ENCODE measurements around the gene SLC6A4.
"Not testable (repeated sequence)": the region's sequence is repeated elsewhere in the genome, so short reads cannot be mapped to it uniquely, and the experiment has no call there.

Gene SLC6A4

DNA sequence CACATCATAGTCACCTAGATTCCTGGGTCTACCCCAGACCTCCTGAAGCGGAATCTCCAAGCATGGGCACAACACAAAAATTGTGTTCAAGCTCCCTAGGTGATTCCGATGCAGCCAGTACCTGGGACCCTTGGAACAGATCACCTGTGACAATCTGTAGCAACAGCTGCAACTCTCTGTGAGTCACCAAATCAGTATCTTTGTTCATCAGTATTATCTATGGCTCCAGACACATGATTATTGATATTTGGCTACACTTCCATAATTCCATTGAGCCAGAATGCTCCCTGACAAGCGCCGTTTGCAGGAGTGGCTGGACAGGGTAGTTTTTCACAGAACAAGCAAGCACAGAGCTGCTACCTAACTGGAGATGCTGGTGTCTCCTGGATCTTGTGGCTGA is 16.2 kb downstream of the SLC6A4 start:
- DNase-seq (ENCODE audit: low read depth), result no peak

DNA sequence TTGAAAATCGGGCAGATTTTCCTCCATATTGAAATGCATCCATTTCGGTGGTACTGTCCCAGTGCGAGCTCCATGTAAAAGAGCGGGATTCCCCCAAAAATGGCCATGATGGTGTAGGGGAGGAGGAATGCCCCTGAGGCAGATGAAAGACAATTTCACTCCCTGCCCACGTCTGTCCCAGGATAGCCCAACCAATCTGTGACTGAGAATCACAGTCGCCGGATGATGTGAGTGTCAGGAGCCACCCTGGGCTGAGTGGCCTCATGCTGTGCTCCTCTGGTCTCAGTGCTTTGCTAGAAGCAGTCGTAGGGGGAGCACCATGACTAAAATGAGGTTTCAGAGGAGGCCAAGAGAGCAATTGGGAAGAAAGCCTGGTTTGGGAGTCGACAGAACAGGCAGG is 16.7 kb downstream of the SLC6A4 start:
- no peak for DNase-seq (ENCODE audit: low read depth)

DNA sequence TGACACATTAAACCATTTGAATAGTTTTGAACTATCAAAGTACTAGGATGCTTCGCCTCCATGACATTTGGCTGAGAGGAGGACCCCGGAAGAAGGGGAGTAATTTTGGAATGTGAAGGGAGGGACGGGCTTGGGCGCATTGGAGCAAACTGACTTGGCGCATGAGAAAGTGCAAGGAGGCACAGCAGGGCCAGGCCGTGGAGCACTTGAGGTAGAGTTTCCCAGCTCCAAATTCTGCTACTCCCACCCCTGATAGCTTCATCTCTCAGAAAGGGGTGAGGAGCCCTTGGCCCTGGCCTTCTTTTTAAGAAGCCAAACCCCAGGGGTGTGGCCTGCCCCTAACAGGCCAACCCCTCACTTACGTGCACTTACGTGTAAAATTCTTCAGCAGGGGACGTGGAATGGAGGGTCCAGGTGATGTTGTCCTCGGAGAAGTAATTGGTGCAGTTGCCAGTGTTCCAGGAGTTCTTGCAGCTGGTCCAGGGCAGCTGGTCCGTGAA is 17.7 kb downstream of the SLC6A4 start:
- no peak for DNase-seq (ENCODE audit: low read depth)

DNA sequence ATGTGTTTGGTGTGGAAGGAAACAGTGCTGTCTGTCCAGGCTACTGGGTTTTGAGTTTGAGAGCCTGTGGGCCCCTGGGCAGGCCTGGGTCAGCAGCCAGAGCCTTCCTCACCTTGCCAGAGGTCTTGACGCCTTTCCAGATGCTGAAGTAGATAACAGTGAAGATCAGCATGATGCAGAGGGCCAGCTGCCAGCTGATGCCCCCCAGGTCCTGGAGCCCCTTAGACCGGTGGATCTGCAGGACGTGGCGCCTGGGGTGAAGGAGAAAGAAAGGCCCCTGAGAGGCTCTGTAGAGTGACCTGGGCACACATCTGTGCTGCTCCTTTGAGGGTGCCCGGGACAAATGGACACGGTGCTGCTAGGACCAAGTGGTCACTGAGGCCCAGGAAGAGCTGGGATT is 18.4 kb downstream of the SLC6A4 start:
- DNase-seq (ENCODE audit: low read depth), result no peak

DNA sequence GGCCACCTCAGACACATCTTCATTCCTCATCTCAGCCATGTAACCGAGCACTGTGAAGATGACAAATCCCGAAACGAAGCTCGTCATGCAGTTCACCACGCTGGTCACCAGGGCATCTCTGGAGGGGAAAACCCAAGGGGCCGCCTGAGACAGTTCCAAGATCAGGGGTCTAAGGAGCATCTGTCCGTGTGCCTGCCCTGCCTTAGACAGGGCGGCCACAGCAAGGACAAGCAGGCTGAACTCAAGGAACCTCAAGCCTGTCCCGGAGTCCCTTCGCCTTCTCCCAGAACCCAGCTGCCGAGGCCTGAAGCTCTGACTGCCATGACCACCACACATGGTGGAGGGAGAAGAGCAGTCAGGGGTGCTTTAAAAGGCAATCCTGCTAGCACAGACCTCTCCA is 22.7 kb downstream of the SLC6A4 start:
- no peak for DNase-seq (ENCODE audit: low read depth)

DNA sequence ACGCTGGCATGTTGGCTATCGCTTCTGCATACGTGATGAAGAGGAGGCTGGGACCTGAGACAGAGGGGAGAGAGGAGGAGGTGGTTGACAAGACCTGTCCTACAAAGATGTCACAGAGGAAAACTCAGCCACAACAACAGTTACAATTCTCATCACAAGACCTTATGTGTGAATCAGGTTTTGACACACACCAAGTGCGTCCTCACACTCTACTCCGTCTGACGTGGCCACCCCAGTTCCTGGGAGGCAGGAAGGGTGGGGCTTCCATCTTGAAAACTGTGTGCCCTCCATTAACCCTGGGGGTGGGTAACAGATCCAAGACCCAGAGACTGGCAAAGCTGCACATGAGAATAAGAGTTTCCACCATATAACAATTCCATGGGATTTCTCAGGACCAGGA is 24.1 kb downstream of the SLC6A4 start:
- no peak for DNase-seq (ENCODE audit: low read depth)

DNA sequence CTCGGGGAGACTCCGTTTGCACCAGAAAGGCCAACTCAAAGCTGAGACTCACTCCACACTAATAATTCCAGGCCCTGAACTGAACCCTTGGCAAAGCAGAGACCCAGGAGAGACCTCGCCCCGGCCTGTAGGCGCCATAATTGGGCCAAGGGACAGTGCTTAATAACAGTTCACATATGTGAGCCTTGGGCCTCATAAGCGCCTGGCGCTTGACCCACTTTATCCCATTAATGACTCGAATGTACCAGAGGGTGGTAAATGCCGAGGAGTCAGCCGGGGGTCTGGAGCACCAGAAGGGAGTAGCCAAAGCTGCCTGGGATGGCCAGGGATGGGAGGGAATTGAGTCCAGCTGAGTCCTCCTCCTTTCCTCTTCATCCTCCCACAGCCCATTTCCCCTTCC is 24.6 kb downstream of the SLC6A4 start:
- DNase-seq (ENCODE audit: low read depth), result no peak

DNA sequence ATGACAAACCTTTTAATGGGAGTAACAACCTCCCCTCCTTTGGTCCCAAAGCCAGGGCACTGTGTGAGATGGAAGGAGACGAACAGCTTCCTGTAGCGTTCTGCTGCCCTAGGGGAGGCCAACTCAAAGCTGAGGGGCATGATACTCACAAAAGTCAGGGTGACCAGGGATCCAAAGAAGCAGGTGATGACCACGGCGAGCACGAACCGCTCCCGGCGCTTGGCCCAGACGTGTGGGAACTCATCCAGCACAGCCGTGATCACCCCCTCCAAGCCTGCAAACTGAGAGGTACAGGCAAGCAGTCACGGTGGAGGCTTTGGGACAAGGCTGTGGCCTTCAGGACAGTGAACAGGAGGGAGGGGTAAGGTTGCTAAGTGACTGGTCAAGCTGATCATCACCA is 25.1 kb downstream of the SLC6A4 start:
- DNase-seq (ENCODE audit: low read depth), result no peak

DNA sequence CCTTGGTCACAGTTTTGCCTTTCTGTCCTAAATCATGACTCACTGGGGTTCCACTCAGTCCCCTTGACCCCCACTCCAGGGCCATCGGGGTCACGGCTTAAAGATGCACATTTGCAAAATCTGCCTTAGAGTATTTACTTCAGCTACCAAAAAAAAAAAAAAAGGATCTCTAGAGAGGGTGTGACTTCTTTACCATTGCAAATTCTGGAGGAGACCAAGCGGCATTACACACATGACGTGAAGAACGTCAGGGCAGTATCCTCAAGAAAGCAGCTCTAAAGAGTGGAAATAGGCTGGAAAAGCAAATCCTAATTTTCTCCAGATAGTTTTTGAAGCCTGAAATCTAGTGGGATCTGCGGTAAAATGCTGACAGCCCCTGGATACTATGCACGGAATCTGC is 25.6 kb downstream of the SLC6A4 start:
- DNase-seq (ENCODE audit: low read depth), result no peak

DNA sequence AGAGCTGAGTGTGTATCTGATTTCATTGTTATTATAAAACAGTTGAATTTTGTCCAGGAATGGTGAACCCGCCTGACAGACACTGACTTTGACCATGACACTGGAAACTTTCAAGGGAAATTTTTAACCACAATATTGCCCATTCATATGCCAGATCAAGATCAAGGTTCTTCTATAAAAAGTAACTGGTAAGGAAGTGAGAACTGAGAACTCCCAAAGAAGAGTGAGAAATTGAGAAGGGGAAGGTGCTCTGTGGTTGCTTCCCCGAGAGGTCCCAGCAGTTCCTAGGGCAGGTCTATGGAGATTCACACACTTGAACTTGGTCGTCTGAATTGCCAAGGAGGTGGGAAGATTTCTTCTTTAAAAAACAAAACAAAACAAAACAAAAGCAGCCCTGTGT is 27.3 kb downstream of the SLC6A4 start:
- no peak for DNase-seq (ENCODE audit: low read depth)

DNA sequence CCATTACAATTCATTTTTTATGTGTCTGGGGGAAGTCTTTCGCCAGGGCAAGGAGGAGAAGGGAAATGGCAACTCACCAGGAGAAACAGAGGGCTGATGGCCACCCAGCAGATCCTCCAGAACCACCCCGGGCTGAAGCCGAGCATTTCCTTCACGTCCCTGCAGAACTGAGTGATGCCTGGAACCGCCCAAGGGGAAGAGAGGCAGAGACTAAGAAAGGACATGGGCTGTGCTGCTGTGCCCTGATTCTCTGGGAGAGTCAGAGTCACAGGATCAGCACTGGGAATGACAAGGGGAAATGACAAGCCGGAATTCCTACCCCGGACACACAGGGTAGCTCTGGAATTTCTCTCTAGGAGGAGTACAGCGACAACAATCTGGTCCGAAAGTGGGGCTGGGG is 27.8 kb downstream of the SLC6A4 start:
- DNase-seq (ENCODE audit: low read depth), result no peak

DNA sequence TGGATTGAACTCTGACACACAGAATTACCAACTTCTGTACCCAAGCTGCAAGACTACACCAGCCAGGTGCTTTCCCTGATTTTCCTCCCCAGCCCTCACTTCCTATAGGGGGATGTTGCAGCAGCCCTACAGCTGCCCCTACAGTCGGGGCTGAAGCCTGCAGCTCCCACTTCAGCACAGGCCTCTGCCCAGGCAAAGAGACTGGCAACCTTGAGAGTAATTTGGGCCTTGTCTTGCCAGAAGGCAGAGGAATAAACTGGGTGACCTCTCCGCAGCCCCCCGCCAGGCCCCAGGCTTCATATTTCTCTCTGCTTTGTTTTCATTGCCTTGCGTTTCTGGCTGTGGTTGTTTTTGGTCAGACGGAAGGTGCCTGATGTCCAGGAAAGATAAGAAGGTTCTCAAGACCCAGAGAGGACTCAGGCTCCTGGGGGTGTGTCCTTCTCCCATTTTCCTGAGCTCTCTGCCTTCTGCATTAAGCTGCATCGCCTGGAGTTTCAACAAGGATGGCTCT is 32.0 kb downstream of the SLC6A4 start:
- DNase-seq (ENCODE audit: low read depth), result no peak

DNA sequence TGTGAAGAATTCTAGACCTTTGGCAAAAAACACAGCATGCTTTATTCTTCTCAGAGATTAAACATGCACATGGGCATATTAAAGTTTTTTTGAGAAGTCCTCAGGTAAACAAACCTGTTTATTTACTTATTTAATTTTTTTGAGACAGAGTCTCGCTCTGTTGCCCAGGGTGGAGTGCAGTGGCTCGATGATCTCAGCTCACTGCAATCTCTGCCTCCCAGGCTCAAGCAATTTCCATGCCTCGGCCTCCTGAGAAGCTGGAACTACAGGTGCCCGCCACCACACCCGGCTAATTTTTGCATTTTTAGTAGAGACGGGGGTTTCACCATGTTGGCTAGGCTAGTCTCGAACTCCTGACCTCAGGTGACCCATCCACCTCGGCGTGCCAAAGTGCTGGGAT is 34.8 kb downstream of the SLC6A4 start:
- not testable (repeated sequence) for DNase-seq (ENCODE audit: low read depth)

DNA sequence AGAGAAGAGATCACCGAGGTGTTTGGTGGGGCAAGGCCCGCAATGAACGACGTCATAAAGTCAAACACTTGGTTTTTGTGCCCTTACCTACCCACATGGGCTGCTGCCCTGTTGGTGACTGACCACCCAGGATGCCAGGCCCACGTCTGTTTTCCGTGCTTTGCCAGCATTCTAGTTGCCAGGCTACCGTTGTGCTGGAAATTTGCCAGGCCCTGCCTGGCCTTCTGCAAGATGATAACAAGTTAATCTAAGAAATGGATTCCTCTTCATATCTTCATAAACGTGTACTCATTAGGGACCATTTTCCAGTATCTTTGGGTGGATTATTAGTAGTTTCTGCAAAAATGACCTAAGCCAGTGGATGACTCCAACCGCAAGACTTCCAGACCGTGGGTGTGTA is 35.4 kb downstream of the SLC6A4 start:
- DNase-seq (ENCODE audit: low read depth), result no peak

DNA sequence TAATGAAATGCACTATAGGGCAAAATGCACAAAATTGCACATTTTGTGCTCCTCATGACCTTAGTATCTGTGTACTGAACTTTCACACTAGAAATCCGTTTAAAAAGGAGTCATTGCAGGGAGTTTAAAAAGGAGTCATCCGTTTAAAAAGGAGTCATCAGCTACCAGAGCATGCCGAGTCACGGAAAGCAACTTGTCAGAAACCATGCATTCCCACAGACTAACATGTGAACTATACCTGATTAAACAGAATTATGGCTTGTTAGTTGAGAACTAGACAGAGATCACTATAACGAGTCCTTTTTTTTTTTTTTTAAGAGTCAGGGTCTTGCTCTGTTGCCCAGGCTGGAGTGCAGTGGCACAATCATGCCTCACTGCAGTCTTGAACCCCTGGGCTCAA is 35.9 kb downstream of the SLC6A4 start:
- DNase-seq (ENCODE audit: low read depth), result no peak

DNA sequence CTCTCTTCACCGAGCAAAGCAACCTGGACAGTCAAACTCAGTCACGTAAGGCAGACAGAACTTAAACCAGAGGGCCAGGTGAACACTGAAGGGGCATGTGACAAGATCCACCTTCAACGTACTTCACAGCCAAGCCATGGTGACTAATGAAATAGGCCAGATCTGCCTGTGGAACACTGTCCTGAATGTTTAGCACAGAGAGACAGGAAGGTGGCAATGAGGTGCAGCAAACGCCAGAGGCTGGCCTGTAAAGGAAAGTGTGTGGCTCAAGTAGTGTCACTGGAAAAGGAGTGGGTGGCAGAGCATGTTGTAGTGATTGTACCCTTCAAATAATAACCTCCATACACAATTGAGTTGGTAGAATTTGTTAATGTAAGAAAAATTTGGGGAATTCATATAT is 38.1 kb downstream of the SLC6A4 start:
- DNase-seq (ENCODE audit: low read depth), result no peak

DNA sequence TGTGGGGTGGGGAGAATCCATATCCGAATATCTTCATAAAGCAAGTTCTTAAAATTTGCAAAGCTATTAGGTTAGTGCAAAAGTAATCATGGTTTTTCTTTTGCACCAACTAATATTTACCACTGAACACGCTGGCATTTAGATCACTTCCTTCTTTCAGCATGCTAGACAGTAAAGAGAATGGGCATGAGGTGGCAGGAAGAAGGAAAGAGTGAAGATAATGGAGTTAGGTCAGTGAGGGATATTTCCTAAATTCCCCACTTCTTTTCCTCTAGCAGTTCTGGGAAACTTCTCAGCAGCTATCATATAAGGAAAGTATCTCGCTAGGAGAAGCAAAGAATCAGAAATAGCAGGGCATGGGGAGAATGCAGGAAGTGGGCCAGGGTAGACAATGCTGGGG is 39.0 kb downstream of the SLC6A4 start:
- DNase-seq (ENCODE audit: low read depth), result no peak

DNA sequence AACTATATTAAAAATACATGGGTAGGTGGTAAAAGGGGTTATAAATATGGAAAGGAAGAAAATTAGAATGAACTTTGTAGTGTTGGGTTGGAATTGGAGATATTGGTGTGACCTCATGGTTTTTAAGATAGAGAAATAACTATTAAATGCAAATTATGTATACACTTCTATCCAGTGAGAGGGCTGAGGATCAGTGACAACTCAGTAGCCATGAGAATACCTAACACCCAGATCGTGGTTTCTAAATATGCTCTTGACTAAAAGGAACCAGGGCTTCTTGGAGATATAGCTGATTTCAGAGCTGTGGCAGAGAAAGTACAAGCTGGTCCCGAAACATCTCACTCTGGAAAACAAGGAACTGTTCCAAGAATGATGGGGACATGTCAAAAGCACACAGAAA is 44.4 kb downstream of the SLC6A4 start:
- DNase-seq (ENCODE audit: low read depth), result peak; percentile 3

DNA sequence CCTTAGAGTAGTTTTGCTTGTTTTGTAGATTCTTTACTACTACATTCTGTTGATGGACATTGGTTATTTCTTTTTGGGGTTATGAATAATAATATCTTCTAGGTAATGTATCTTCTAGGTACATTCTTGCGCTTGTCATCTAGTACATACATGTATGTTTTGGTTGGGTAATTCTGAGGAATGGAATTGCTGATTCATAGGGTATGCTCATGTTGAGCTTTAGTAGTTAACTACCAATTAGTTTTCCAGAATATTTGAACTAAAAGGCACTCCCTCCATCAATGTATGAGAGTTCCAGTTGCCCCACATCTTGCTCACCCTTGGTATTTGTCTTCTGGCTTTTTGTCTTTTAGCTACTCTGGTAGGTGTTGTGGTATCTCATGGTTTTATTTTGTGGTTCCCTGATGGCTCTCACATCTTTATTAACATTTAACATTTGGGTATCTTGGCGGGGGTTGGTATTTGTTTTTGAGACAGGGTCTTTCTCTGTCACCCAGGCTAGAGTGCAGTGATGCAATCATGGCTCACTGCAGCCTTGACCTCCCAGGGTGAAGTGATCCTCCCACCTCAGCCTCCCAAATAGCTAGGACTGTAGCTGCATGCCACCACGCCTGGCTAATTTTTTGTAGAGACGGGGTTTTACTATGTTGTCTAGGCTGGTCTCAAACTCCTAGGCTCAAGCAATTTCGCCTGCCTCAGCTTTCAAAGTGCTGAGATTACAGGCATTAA is 47.1 kb downstream of the SLC6A4 start:
- peak; percentile 17 for DNase-seq (ENCODE audit: low read depth)

DNA sequence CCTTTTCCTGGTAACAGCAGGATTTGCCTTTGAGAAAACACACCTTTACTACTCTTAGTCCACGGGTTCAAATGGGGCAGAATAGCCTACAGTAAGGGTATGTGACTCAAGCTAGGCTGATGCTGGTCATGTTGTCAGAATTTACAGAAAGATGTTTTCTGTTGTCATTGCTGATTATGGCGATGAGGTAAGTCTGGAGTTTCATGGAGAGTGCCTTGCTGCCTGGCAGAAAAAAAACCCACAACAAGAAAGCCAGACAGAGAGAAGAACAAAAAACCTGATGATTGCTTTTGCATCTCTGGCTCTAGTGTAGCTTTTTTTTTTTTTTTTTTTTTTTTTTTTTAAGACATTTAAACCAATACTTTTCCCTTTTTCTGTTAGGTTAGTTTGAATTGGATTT is 47.9 kb downstream of the SLC6A4 start:
- peak; percentile 7 for DNase-seq (ENCODE audit: low read depth)

DNA sequence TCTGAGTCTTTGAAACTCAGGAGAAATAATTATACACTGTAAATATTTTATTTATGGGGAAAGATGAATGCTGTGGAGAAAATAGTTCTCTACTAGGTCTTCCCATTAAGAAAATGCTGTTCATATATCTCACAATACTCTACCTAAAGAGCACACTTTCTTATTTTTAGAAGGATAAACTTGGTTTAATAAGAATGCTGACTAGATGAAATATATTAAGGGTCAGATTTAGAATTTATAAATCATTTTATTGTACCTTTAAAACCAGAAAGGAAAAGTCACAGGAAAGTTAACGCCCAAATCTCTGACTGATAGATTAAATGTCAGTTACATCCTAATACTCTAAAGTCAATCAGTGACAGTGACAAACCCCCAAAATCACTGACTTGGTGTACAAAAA is 48.7 kb downstream of the SLC6A4 start:
- no peak for DNase-seq (ENCODE audit: low read depth)

DNA sequence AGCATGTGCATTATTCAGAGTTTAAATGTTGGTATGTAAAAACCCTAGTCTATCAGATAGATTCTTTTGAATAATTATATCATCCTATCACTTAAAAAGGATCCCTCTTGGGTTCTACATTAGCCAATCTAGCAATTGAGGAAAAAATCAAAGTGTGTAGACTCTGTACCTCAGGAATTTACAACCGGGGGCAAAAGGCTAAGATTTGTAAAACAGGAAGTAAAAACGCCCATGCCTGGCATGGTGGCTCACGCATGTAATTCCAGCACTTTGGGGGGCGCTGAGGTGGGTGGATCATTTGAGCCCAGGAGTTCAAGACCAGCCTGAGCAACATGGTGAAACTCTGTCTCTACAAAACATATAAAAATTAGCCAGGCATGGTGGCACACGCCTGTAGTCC is 58.6 kb downstream of the SLC6A4 start:
- DNase-seq (ENCODE audit: low read depth), result no peak

DNA sequence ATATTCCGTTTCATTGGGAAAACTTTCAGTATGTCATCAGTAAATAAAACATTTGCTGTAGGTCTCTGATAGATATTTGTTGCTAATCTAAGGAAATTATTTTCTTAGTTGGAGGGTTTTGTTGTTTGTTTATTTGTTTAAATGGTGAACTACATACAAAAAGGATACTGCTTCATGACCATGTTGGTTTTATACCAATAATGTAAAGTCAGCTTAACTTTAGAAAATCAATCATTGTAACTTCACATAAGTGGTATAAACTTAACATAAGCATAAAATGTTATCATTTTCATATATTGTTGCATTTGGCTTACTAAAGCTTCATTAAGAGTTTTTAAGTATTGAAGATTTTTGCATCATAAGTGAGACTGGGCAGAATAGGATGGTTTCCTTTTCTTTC is 60.9 kb downstream of the SLC6A4 start:
- no peak for DNase-seq (ENCODE audit: low read depth)

DNA sequence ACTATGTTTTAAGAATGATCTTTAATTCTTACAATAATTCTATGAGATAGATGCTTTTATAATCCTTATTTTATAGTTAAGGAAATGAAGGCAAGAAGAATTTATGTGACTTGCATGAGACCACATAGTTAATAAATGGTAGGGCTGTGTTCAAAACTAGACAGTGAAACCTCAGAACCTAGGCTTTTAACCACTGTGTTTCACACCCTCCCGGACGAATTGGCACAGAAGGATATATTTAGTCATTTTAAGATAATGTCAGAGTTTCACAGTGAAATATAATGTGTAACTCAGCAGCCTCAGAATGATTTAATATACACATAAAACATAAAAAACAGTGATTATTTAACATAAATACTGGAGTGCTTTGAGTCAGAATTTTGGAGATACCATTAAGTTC is 61.8 kb downstream of the SLC6A4 start:
- no peak for DNase-seq (ENCODE audit: low read depth)
